Stimulated activated naive B cell treated with anti-CD40 and anti-IgM and Interleukin-4, amounts not matched to agents 10 μg/mL and 1 μg/mL and 100 μg/mL, for 72 hours (primary cell): Measurements from ENCODE around the gene TNIK.

ENCODE experiments used
- ATAC-seq, 2 donors: fragments of 150-1000 bp; cut with Tn5 transposase; replicated peaks; 2 replicates each; pipeline ENCODE4 v1.10.0; 2021; ENCODE audit warnings: moderate library complexity in 1 of 2
- DNase-seq: peaks from one replicate; pipeline ENCODE4 v3.0.0; 2021
- H3K27ac Mint-ChIP-seq: one replicate; pipeline ENCODE4 v1.8.0; 2022; ENCODE audit warnings: mild to moderate bottlenecking, mixed read lengths
- H3K27me3 Mint-ChIP-seq, 2 donors: one replicate each; pipeline ENCODE4 v1.8.0; 2022; ENCODE audit warnings: mixed read lengths in 2 of 2
- H3K36me3 Mint-ChIP-seq, 2 donors: one replicate each; pipeline ENCODE4 v1.8.0; 2022; ENCODE audit warnings: mixed read lengths in 2 of 2, mild to moderate bottlenecking in 1 of 2
- H3K4me1 Mint-ChIP-seq, 2 donors: one replicate each; pipeline ENCODE4 v1.8.0; 2022; ENCODE audit warnings: mixed read lengths in 2 of 2, mild to moderate bottlenecking in 1 of 2
- H3K4me3 Mint-ChIP-seq, 2 donors: one replicate each; pipeline ENCODE4 v1.8.0; 2022; ENCODE audit warnings: mild to moderate bottlenecking in 2 of 2, mixed read lengths in 2 of 2, moderate library complexity in 1 of 2
- H3K9me3 Mint-ChIP-seq, 2 donors: one replicate each; pipeline ENCODE4 v1.8.0; 2022; ENCODE audit warnings: mixed read lengths in 2 of 2, mild to moderate bottlenecking in 1 of 2

Gene TNIK

DNA sequence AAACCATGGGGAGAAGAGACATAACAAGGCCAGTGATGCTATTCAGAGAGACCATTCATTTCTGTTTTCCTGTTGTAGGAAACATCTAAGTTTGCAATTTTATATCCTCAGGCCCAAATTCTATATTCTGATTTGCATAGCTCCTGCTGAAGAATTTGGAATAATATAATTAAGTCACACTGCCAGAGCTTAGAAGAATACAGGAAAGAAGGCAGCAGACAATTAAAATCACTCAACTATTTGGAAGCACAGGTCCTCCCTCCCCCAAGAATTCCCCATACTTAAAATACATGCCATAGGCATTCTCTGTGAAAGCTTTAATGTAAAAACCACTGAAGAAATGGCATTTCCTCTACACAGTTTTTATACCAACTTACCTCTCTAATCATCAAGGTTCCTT is 366.7 kb downstream of the TNIK start:
- H3K36me3 Mint-ChIP-seq = peaks cover 0 to 4% of the 10 kb centered on the region in 2 donors
- H3K27ac Mint-ChIP-seq = no peak overlapping the region
- DNase-seq (no peak), ATAC-seq (no peak)
- H3K27me3 Mint-ChIP-seq = no peaks in the 10 kb centered on the region
- H3K4me3 Mint-ChIP-seq = no peak overlapping the region
- no peaks in the 10 kb centered on the region for H3K4me1 Mint-ChIP-seq
- H3K9me3 Mint-ChIP-seq = peaks cover 0 to 4% of the 10 kb centered on the region in 2 donors

DNA sequence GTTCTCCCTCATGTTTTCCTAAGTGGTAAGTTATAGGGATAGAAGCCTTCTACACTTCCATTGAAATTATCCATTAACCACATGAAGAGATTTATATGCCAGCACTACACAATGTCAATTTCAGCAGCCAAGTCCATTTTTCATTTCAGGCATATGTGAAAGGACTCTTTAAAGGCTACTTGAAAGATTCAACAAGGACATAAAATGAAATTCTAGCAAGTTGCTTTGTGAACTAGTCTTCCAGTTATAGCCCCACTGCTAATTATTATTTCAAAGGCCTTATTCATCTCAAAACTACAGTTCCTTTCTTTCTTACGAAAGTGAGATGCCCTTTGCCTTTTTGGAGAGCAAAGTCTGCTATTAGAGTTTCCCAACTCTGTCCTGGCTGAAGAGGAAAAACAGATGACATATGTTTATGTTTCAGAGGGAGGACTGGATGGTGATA is 367.7 kb downstream of the TNIK start:
- Mint-ChIP-seq H3K4me3 (no peak overlapping the region), H3K9me3 (peaks cover 0 to 3% of the 10 kb centered on the region in 2 donors), H3K27ac (no peak overlapping the region), H3K27me3 (no peaks in the 10 kb centered on the region), H3K4me1 (no peaks in the 10 kb centered on the region), H3K36me3 (peaks cover 0 to 4% of the 10 kb centered on the region in 2 donors)
- DNase-seq = no peak
- ATAC-seq = no peak

DNA sequence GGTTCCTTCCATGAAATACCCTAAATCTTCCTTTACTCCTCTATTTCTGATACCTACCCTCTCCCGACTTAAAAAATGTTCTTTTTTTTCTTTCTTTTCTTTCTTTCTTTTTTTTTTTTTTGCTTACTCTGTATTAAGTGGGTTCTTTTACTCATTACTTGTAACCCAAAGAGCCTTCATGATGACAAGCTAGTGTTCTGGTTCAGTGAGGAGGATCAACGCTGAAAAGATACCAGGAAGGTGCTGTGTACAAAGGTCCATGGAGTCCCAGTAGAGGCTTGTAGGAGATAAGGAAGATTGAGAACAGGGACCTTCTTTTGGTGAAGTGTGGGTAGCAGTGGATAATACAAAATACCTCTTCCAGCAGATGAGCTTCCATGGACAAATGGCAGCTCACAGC is 369.9 kb downstream of the TNIK start:
- ATAC-seq (no peak), DNase-seq (no peak)
- no peaks in the 10 kb centered on the region for H3K4me1 Mint-ChIP-seq
- H3K27ac Mint-ChIP-seq = no peak overlapping the region
- H3K9me3 Mint-ChIP-seq = no peaks in the 10 kb centered on the region
- H3K4me3 Mint-ChIP-seq = no peak overlapping the region
- peaks cover 0 to 4% of the 10 kb centered on the region in 2 donors for H3K36me3 Mint-ChIP-seq
- H3K27me3 Mint-ChIP-seq = no peaks in the 10 kb centered on the region

DNA sequence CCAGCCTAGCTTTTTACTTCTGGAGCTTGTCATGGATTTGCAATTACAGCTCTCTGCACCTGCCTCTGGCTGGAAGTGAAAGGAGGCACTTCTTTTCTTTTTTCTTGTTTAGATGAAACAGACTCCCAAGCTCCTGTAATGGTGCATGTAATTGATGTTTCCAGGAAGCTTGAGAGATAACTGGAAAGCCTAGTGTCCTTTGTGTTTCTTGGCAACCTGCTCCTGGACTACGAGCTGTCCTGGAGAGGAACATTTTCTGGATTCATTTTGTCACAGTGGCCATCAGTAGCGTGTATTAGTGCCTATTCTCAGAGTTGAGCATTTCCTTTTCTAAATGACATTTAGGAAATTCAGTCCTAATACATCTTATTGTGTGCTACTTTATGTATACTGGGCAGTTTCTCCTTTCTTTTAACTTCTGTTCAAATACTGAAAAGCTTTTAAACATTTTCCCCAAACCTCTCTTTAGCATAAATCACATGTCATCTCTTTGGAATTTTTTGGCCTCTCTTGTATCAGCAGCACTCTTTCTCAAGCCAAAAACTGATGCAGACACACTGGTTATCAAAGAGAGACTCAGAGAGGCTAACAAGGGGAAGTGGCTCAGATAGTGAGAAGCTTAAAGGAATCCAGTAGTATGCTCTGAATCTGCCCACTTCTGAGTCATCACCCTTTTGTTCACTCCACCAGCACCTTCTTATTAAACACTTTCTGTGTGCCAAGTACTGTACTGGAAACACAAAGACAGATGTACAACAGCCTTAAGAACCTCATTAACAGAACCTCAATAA is 371.0 kb downstream of the TNIK start:
- Mint-ChIP-seq H3K27me3 (no peaks in the 10 kb centered on the region), H3K4me3 (no peak overlapping the region), H3K4me1 (no peaks in the 10 kb centered on the region), H3K36me3 (no peaks in the 10 kb centered on the region), H3K9me3 (no peaks in the 10 kb centered on the region), H3K27ac (no peak overlapping the region)
- ATAC-seq (peak; percentile 33 to 38), DNase-seq (no peak)

DNA sequence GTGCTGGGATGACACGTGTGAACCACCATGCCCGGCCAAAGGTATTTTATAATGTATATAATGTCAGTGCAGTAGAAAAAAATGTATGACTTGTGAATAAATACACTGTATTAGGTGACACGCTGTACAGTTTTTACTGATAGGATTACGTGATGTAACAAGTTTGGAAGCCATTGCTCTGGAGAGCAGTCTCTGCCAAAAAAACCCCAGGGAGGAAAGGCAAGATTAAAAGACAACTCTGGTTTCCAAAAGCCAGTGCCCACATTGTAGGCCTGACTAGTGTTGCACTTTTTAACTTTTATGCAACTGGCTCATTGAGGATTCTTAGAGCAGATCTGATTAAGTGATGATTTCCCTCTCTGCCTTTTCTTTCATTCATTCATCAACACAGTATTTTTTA is 371.7 kb downstream of the TNIK start:
- Mint-ChIP-seq H3K36me3 (no peaks in the 10 kb centered on the region), H3K27me3 (no peaks in the 10 kb centered on the region), H3K4me3 (no peak overlapping the region), H3K4me1 (no peaks in the 10 kb centered on the region), H3K27ac (no peak overlapping the region), H3K9me3 (no peaks in the 10 kb centered on the region)
- DNase-seq (no peak), ATAC-seq (no peak)

DNA sequence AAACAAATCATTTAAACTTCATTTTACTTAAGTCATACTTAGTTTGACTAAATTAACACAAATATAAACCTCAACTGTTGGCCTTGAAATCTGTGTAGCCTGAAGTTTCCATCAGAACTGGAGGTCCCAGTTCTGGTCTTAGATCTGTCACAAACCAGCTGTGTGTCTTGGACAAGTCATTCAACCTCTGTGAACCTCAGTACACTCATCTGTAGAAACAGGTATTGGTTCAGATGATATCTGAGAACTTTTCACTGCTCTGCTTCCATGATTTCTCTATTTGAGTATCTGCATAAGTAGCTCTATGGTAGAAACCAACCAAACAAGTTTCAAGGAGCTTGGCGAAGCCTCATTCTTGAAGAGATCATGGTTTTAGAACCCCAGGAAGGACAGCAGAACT is 373.3 kb downstream of the TNIK start:
- H3K4me1 Mint-ChIP-seq = no peaks in the 10 kb centered on the region
- no peaks in the 10 kb centered on the region for H3K9me3 Mint-ChIP-seq
- H3K27me3 Mint-ChIP-seq = no peaks in the 10 kb centered on the region
- peak; percentile 31 to 46 for ATAC-seq
- H3K36me3 Mint-ChIP-seq = no peaks in the 10 kb centered on the region
- no peak overlapping the region for H3K27ac Mint-ChIP-seq
- DNase-seq = no peak
- no peak overlapping the region for H3K4me3 Mint-ChIP-seq

GRCh38 chr3:171077261-171077660 is 382.9 kb downstream of the TNIK start:
- no peak for ATAC-seq
- no peaks in the 10 kb centered on the region for H3K36me3 Mint-ChIP-seq
- DNase-seq = no peak
- no peak overlapping the region for H3K4me3 Mint-ChIP-seq
- no peaks in the 10 kb centered on the region for H3K9me3 Mint-ChIP-seq
- H3K4me1 Mint-ChIP-seq = peaks cover 2 to 11% of the 10 kb centered on the region in 2 donors
- no peak overlapping the region for H3K27ac Mint-ChIP-seq
- no peaks in the 10 kb centered on the region for H3K27me3 Mint-ChIP-seq

- H3K4me1 Mint-ChIP-seq = peaks cover 0 to 2% of the 10 kb centered on the region in 2 donors
- ATAC-seq = no peak
- H3K27ac Mint-ChIP-seq = no peak overlapping the region
- H3K36me3 Mint-ChIP-seq = no peaks in the 10 kb centered on the region
- no peaks in the 10 kb centered on the region for H3K27me3 Mint-ChIP-seq
- no peak for DNase-seq
- H3K4me3 Mint-ChIP-seq = no peak overlapping the region
- H3K9me3 Mint-ChIP-seq = no peaks in the 10 kb centered on the region
Measured at GRCh38 chr3:171072432-171072831, 387.8 kb downstream of the TNIK start.

DNA sequence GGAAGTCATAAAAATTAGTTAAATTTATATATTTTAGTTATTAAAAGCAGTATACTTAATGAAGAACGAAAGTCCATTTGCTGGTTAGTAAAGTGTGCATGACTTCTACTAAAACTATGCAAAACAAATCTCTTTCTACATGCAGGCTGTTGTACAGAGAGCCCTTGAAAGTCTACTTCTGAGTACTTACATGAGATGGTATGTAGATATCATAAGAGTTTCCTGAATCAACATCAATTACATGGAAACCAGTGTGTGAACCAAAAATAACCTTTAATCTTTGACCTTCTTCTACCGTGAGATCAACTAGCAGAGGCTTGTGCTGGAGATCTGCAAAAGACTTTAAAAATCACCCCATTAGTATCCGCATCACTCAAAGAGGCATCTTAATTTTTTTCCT is 391.5 kb downstream of the TNIK start:
- no peak for ATAC-seq
- DNase-seq = no peak
- Mint-ChIP-seq H3K4me1 (peaks cover 0 to 2% of the 10 kb centered on the region in 2 donors), H3K27me3 (no peaks in the 10 kb centered on the region), H3K36me3 (no peaks in the 10 kb centered on the region), H3K4me3 (no peak overlapping the region), H3K9me3 (no peaks in the 10 kb centered on the region), H3K27ac (no peak overlapping the region)

- H3K27me3 Mint-ChIP-seq = no peaks in the 10 kb centered on the region
- no peaks in the 10 kb centered on the region for H3K4me1 Mint-ChIP-seq
- no peaks in the 10 kb centered on the region for H3K36me3 Mint-ChIP-seq
- DNase-seq (no peak), ATAC-seq (no peak)
- no peaks in the 10 kb centered on the region for H3K9me3 Mint-ChIP-seq
- H3K27ac Mint-ChIP-seq = no peak overlapping the region
- no peak overlapping the region for H3K4me3 Mint-ChIP-seq
Measured at GRCh38 chr3:171066206-171066605, 394.0 kb downstream of the TNIK start.

DNA sequence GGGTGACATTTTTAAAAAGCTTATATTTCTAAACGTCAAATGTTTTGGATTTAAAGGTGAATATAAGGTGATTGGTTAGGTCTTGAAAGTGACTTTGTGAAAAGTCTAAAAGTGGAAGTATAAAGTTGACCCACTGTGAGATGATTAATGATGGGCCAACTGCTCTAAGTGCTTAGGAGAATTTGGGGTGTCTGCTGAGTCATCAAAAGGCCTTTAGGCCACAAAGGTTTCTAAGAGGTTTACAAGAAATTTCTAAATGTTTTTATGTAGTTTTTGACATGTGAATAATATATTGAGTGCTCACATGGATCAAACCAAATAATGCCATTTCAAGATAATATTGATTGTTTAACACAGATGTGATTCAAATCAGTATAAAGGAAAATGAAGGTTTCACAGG is 394.5 kb downstream of the TNIK start:
- Mint-ChIP-seq H3K4me3 (no peak overlapping the region), H3K9me3 (no peaks in the 10 kb centered on the region), H3K27me3 (no peaks in the 10 kb centered on the region), H3K27ac (no peak overlapping the region), H3K36me3 (no peaks in the 10 kb centered on the region), H3K4me1 (no peaks in the 10 kb centered on the region)
- DNase-seq (no peak), ATAC-seq (no peak)

- Mint-ChIP-seq H3K27ac (no peak overlapping the region), H3K9me3 (no peaks in the 10 kb centered on the region), H3K4me3 (no peak overlapping the region), H3K27me3 (no peaks in the 10 kb centered on the region), H3K36me3 (no peaks in the 10 kb centered on the region), H3K4me1 (no peaks in the 10 kb centered on the region)
- DNase-seq = no peak
- no peak for ATAC-seq
Measured at GRCh38 chr3:171064461-171064860, 395.7 kb downstream of the TNIK start.

DNA sequence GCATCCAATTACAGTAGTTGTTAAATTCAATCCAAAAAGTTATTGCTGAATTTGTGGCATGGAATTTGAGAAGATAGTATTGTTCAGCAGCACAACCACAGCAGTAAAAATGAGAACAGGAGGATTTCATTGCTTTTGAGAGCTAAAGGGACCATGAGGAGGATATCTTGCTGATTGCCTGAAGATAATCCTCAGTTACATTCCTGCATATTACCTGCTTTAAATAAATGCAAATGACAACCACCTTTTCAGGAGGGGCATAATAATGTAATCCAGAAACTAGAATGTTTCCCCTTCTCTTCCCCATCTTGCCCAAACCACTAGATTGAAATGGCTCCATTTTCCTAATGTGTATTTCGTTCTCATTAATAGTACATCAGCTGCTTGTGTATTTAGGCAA is 398.5 kb downstream of the TNIK start:
- Mint-ChIP-seq H3K4me3 (no peak overlapping the region), H3K27ac (no peak overlapping the region), H3K4me1 (no peaks in the 10 kb centered on the region), H3K27me3 (no peaks in the 10 kb centered on the region), H3K36me3 (no peaks in the 10 kb centered on the region), H3K9me3 (no peaks in the 10 kb centered on the region)
- no peak for ATAC-seq
- no peak for DNase-seq

DNA sequence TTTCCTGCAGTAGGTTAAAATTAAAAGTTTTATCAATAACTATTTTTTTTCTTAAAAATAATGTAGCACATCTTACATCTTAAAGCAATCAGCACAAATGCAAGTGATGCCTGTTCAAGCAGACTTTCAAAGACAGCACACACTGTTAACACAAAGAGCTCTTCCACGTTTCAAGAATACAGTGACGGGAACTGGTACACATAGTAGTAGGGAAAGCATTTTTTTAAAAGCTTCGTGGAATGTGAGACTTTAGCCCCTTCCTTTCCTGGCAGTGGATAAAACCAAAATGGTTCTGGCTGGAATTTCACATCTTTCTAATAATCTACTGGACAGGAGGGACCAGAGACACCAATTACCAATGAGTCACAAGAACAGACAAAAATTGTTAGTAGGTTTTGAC is 400.2 kb downstream of the TNIK start:
- no peaks in the 10 kb centered on the region for H3K36me3 Mint-ChIP-seq
- DNase-seq (no peak), ATAC-seq (no peak)
- no peaks in the 10 kb centered on the region for H3K27me3 Mint-ChIP-seq
- no peak overlapping the region for H3K27ac Mint-ChIP-seq
- no peaks in the 10 kb centered on the region for H3K4me1 Mint-ChIP-seq
- H3K4me3 Mint-ChIP-seq = no peak overlapping the region
- H3K9me3 Mint-ChIP-seq = no peaks in the 10 kb centered on the region

DNA sequence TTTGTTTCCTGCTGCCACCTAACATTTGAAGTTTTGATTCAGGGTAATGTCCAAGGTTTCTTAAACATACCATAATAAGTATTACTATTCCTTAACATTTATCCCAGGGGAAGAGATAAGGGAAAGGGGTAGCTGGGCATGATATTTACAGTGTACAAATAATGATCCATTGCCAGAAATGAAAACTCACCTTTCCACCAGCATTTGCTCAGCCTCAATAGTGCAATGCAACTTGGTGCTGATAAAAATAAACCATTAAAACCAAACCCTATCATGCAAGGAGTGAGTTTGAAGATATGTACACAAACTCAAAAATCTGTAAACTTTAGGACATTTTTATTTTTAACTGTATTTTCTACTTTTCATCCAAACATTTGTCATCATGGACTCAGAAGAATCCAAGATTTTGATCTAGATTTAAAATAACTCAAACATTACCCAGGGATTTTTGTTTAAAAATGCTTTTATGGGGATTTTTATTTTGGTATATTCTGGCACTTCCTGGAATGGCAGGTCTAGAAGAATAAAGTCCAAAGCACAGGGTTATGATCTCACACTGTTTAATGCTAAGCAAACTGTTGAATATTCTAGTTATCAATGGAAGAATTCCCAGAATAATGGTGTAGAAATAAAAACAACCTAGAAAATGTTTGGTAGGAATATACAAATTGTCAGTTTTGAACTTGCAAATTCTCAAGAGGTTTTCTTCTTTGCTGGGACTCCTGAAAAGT is 401.2 kb downstream of the TNIK start:
- no peak for DNase-seq
- Mint-ChIP-seq H3K27ac (no peak overlapping the region), H3K4me3 (no peak overlapping the region), H3K27me3 (no peaks in the 10 kb centered on the region), H3K9me3 (no peaks in the 10 kb centered on the region), H3K4me1 (no peaks in the 10 kb centered on the region), H3K36me3 (no peaks in the 10 kb centered on the region)
- no peak for ATAC-seq
